ENCODE results near the gene TFG. TPM values are rescaled to one million over a fixed set of nuclear protein-coding genes. Genes with fewer than 3 reads are reported as not detected.

Gene TFG
- total RNA-seq, 1 donor from 2014 or later, result 73.0 TPM

DNA sequence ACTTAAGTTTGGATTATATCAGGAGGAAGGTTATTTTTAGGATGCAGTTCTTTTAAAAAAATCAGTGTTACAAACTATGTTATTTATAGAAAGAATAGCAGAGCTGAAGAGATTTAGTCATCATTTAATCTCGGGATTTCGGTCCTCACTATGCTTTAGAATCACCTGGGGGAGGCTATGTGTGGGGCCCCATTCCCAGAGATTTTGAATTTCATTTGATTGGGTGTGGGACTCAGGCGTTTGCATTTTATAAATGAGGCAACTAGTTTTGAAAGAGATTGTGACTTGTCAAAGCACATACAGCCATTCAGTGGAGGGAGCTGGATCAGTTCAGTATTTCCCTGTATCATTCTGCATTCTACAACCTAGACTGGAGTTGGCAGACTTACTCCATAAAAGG, 36.8 kb downstream of the TFG start:
- Mint-ChIP-seq H3K36me3 (ENCODE audit: low read depth) (peaks cover 39% of the 10 kb centered on the region), H3K4me1 (ENCODE audit: low read depth) (no peaks in the 10 kb centered on the region), H3K27ac (no peak overlapping the region), H3K27me3 (ENCODE audit: insufficient read depth) (no peaks in the 10 kb centered on the region), H3K9me3 (no peaks in the 10 kb centered on the region), H3K4me3 (no peak overlapping the region)
- intact Hi-C loops (cut with micrococcal nuclease), result no loop called here
- DNase-seq (ENCODE audit: low spot score), result no peak

DNA sequence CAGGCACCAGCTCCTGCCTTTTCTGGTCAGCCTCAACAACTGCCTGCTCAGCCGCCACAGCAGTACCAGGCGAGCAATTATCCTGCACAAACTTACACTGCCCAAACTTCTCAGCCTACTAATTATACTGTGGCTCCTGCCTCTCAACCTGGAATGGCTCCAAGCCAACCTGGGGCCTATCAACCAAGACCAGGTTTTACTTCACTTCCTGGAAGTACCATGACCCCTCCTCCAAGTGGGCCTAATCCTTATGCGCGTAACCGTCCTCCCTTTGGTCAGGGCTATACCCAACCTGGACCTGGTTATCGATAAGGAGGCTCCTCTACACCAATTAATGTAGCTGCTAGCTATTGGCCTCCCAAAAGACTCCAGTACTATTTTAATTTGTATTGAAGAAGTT, 38.9 kb downstream of the TFG start:
- intact Hi-C loops (cut with micrococcal nuclease), result no loop called here
- no peak for DNase-seq (ENCODE audit: low spot score)
- no peaks in the 10 kb centered on the region for H3K4me1 Mint-ChIP-seq (ENCODE audit: low read depth)
- H3K9me3 Mint-ChIP-seq, result no peaks in the 10 kb centered on the region
- H3K27ac Mint-ChIP-seq, result no peak overlapping the region
- no peaks in the 10 kb centered on the region for H3K27me3 Mint-ChIP-seq (ENCODE audit: insufficient read depth)
- H3K36me3 Mint-ChIP-seq (ENCODE audit: low read depth), result peaks cover 39% of the 10 kb centered on the region
- H3K4me3 Mint-ChIP-seq, result no peak overlapping the region

DNA sequence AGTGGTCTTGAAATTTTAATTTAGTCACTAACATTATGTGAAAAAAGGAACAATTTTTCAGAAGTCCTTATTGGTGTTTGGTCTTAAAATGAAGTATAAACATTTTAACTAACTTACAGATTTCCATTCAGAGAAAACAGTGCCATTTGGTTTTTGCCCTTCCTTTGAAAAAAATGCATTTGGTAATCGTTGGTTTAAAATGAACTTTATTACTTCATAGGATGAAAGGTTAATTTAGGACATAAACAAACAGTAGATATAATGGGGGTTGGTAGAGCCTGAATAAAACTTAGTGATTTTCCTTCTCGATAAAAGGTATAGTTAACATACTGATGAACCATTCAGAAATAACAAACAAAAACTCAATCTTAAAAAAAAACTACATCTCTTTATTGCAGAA, 39.7 kb downstream of the TFG start:
- Mint-ChIP-seq H3K36me3 (ENCODE audit: low read depth) (peaks cover 40% of the 10 kb centered on the region), H3K9me3 (no peaks in the 10 kb centered on the region), H3K27ac (no peak overlapping the region), H3K4me1 (ENCODE audit: low read depth) (no peaks in the 10 kb centered on the region), H3K27me3 (ENCODE audit: insufficient read depth) (no peaks in the 10 kb centered on the region), H3K4me3 (no peak overlapping the region)
- intact Hi-C loops (cut with micrococcal nuclease), result no loop called here
- DNase-seq (ENCODE audit: low spot score), result no peak

DNA sequence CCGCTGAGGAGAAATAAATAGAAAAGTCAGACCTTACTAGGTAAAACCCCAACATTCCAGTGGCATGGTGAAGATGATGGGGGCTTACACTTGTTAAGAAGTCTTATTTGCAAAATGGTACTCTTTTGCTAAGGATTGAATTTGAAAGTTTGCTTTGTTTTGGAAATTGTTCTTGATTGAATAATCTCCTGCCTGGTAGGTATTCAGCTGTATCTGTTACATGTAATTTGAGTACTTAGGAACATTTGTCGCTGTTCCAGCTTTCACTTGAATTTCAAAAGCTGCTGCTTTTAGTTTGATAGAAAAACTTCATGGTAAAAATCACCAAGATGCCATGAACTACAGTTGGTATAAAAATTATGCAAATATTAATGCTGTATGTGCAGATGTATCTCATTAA, 44.6 kb downstream of the TFG start:
- no peaks in the 10 kb centered on the region for H3K27me3 Mint-ChIP-seq (ENCODE audit: insufficient read depth)
- no peak overlapping the region for H3K4me3 Mint-ChIP-seq
- DNase-seq (ENCODE audit: low spot score), result no peak
- H3K27ac Mint-ChIP-seq, result no peak overlapping the region
- H3K36me3 Mint-ChIP-seq (ENCODE audit: low read depth), result peaks cover 22% of the 10 kb centered on the region
- H3K4me1 Mint-ChIP-seq (ENCODE audit: low read depth), result no peaks in the 10 kb centered on the region
- intact Hi-C loops (cut with micrococcal nuclease), result no loop called here
- H3K9me3 Mint-ChIP-seq, result no peaks in the 10 kb centered on the region

DNA sequence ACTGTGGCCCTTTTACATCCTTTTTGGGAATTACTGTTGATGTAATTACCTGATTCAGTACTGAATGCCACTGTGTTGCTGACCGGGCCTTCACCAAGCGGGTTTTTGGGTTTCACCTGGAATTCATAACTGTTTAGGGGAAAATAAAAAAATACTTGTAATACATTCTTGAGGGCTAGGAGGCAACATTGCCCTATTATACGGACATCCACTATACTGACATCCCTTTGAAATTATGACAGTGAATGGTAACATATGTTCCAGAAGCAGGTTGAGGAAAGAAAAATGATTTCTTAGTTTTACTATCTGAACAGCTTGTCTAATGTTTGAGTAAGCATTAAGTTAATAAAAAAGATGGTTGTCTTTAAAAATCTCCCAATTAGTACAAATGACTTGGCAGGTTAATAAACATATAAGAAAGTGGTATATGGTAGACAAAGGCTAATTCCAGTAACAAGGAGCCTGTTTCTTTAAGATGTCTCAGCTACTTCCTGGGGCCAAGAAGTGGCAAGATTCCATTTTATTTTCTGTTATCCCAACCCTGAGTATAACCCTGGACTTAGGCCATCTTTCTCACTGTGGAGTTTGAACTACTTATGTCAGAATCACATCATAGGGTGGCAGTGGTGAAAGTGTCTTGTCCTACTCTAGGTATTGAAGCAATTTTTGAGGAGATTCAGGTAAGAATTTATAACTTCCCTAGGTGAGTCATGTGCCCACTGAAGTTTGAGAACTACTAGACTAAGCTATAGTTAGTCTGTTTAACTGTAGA, 45.5 kb downstream of the TFG start:
- H3K27me3 Mint-ChIP-seq (ENCODE audit: insufficient read depth), result no peaks in the 10 kb centered on the region
- H3K4me3 Mint-ChIP-seq, result no peak overlapping the region
- H3K27ac Mint-ChIP-seq, result no peak overlapping the region
- H3K9me3 Mint-ChIP-seq, result no peaks in the 10 kb centered on the region
- peaks cover 1% of the 10 kb centered on the region for H3K4me1 Mint-ChIP-seq (ENCODE audit: low read depth)
- H3K36me3 Mint-ChIP-seq (ENCODE audit: low read depth), result peaks cover 19% of the 10 kb centered on the region
- intact Hi-C loops (cut with micrococcal nuclease), result no loop called here
- no peak for DNase-seq (ENCODE audit: low spot score)

DNA sequence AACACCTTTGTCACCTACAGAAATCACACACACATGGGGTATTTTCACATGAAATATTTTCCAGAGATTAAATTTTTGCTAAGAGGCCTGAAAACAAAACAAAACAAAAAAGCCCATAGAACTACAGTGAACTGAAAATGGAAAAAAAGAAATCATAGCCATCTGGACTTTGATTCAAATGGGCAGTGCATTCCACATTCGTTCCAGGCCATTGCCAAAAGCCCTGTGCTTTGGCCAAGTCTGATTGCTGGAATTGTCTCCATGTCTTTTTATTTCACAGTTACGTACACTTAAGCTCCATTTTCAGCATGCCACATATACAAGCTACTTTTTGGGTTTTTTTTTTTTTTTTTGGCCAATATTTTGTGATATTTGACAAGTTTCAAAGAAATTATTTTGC, 47.1 kb downstream of the TFG start:
- no peaks in the 10 kb centered on the region for H3K9me3 Mint-ChIP-seq
- H3K36me3 Mint-ChIP-seq (ENCODE audit: low read depth), result peaks cover 14% of the 10 kb centered on the region
- no peak for DNase-seq (ENCODE audit: low spot score)
- no peaks in the 10 kb centered on the region for H3K27me3 Mint-ChIP-seq (ENCODE audit: insufficient read depth)
- H3K27ac Mint-ChIP-seq, result no peak overlapping the region
- intact Hi-C loops (cut with micrococcal nuclease), result no loop called here
- H3K4me1 Mint-ChIP-seq (ENCODE audit: low read depth), result peaks cover 8% of the 10 kb centered on the region
- no peak overlapping the region for H3K4me3 Mint-ChIP-seq

DNA sequence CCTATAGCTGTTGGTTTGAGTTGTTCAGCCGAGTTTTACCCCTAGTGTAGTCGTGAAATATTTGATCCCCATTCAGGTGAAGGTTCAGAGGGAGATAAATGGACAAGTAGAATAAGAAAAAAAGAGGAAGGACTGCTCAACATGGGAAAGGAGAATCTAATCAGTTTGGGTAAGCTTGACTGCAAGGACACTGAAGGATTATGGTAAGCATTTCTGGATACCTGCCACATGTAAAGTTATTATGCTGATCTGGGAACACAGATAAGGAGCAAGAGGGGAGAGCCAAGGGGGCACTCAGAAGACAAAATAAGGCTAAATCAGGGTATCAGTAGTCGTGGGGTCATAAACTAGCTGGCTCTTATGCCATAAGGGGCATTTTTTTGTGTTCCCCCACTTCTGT, 49.9 kb downstream of the TFG start:
- no peak overlapping the region for H3K4me3 Mint-ChIP-seq
- no peak overlapping the region for H3K27ac Mint-ChIP-seq
- DNase-seq (ENCODE audit: low spot score), result no peak
- intact Hi-C loops (cut with micrococcal nuclease), result no loop called here
- peaks cover 8% of the 10 kb centered on the region for H3K4me1 Mint-ChIP-seq (ENCODE audit: low read depth)
- no peaks in the 10 kb centered on the region for H3K27me3 Mint-ChIP-seq (ENCODE audit: insufficient read depth)
- H3K36me3 Mint-ChIP-seq (ENCODE audit: low read depth), result peaks cover 2% of the 10 kb centered on the region
- H3K9me3 Mint-ChIP-seq, result no peaks in the 10 kb centered on the region

DNA sequence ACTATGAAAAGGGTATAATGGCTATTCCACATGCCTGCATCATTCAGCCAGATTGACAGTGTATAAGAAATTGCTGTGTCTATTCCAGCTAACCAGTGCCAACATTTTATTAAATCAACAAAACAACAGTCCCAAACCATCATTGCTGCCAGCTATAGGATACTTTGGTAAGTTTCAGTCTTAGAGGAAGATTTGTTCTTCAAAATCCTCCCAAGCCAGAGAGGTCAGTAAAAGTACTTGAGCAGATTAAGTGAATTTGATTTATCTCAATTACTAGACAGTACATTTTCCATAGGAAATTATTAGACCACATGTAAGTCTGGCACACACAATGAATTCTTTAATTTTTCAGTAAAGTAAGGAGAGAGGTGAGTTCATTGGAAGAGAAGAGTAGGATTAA, 50.7 kb downstream of the TFG start:
- Mint-ChIP-seq H3K9me3 (no peaks in the 10 kb centered on the region), H3K27ac (no peak overlapping the region), H3K4me1 (ENCODE audit: low read depth) (peaks cover 8% of the 10 kb centered on the region), H3K36me3 (ENCODE audit: low read depth) (peaks cover 2% of the 10 kb centered on the region), H3K27me3 (ENCODE audit: insufficient read depth) (no peaks in the 10 kb centered on the region), H3K4me3 (no peak overlapping the region)
- no peak for DNase-seq (ENCODE audit: low spot score)
- intact Hi-C loops (cut with micrococcal nuclease), result no loop called here

DNA sequence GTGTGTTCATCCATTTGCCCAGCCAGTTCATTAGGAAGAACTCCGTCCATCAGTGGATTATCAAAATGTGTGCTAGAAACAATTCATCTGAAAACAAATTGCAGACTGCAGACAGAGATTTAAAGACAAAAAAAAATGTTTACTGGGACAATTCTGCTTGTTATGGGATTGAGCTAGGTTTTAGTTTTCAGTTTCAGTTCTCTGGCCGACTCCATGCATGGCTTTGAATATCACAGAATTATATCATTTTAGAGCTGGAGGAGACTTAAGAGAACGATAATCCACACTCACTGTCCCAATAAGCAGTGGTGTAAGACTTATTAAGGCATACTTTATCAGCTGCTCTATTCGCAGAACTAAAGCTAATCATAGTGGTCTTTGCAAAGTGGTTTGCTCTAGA, 51.1 kb downstream of the TFG start:
- no peak overlapping the region for H3K4me3 Mint-ChIP-seq
- no peak overlapping the region for H3K27ac Mint-ChIP-seq
- no peaks in the 10 kb centered on the region for H3K27me3 Mint-ChIP-seq (ENCODE audit: insufficient read depth)
- intact Hi-C loops (cut with micrococcal nuclease), result no loop called here
- no peaks in the 10 kb centered on the region for H3K9me3 Mint-ChIP-seq
- peaks cover 10% of the 10 kb centered on the region for H3K4me1 Mint-ChIP-seq (ENCODE audit: low read depth)
- H3K36me3 Mint-ChIP-seq (ENCODE audit: low read depth), result no peaks in the 10 kb centered on the region
- DNase-seq (ENCODE audit: low spot score), result no peak

DNA sequence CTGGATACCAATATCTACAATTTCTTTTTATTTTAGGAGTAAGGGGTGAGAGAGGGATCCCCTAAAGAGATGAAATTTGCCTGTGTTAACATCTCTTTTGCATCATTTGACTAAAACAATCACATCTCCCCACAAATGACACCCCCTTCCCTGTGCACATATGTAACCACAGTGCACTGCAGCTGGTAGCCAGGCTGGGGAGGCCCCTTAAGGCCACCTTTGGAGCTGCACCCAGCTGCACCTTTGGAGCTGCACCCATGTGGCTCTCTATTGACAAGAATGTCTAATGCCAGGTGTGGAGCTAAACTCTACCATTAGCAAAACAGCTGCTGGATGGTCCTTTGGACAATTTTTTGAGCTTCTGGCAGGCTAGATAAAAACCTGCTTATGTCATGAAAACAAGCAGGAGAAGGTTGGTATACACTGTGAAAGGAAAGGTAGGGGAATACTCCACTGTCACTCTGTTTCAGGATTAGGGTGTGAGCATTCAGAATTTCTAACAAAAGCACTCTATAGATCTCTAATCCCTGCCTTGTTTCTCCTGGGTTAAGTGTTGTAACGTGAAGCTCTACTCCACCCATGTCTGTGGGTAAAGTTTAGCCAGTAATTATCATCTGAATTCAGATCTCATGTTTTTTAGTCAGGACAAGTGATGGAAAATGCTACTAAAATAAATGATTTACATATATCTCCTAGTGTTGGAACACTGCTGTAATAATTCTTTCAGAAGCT, 52.1 kb downstream of the TFG start:
- Mint-ChIP-seq H3K36me3 (ENCODE audit: low read depth) (no peaks in the 10 kb centered on the region), H3K9me3 (no peaks in the 10 kb centered on the region), H3K27ac (no peak overlapping the region)

DNA sequence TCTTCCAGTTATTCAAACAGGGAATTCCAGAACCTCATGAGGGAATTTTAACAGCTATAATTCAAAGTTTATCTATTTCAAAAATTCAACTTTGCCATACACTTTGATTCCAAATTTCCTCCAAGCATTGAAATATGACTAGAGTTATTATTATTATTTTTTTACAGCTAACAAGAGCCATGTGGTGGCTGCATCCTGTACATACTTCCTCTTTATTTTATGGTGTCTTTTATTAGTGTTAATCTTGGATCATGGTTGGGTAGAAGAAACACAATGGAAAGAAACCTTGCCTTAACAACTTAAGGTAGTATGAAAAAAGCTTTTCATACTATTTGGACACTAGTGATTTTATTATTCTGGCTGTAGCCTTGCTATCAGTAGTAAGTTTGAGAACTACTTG, 52.7 kb downstream of the TFG start:
- intact Hi-C loops (cut with micrococcal nuclease), result no loop called here
- peaks cover 18% of the 10 kb centered on the region for H3K4me1 Mint-ChIP-seq (ENCODE audit: low read depth)

More for the DNA sequence above, 52.1 kb downstream of the TFG start:
- H3K27me3 Mint-ChIP-seq (ENCODE audit: insufficient read depth), result no peaks in the 10 kb centered on the region
- intact Hi-C loops (cut with micrococcal nuclease), result no loop called here
- no peak overlapping the region for H3K4me3 Mint-ChIP-seq
- no peak for DNase-seq (ENCODE audit: low spot score)
- H3K4me1 Mint-ChIP-seq (ENCODE audit: low read depth), result peaks cover 18% of the 10 kb centered on the region

DNA sequence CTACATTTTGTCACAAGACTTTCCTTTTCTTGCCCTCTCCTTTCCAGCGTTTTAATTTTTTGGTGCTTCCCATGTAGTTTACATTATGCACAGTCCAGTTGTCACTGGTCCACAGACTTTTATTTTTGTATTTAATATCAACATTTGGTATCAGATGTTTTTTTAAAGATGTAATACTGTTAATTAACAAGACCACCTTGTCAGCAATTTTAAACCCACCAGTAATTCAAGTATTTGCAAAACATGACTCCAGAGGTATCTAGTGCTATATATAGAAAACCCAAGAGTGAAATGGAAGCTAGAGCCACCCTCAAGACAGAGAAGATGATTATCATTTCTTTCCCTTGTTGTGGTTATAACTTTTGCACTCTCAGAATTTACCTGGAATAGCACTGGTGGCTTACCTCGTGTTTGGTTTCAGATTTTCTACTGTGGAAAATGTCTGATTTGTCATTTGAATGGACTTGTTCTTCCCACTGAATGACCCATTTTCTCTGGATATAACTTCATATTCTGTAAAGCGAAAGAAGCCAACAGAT, 56.2 kb downstream of the TFG start:
- Mint-ChIP-seq H3K4me1 (ENCODE audit: low read depth) (peaks cover 9% of the 10 kb centered on the region), H3K27ac (no peak overlapping the region), H3K36me3 (ENCODE audit: low read depth) (no peaks in the 10 kb centered on the region), H3K4me3 (no peak overlapping the region), H3K27me3 (ENCODE audit: insufficient read depth) (peaks cover 5% of the 10 kb centered on the region), H3K9me3 (no peaks in the 10 kb centered on the region)
- intact Hi-C loops (cut with micrococcal nuclease), result loop anchor here (1.0 kb wide), 1 partner anchor 56 kb away; the partner anchor contains the start of gene TFG
- no peak for DNase-seq (ENCODE audit: low spot score)

More for the DNA sequence above, 52.7 kb downstream of the TFG start:
- no peak overlapping the region for H3K4me3 Mint-ChIP-seq
- no peaks in the 10 kb centered on the region for H3K9me3 Mint-ChIP-seq
- DNase-seq (ENCODE audit: low spot score), result no peak
- H3K36me3 Mint-ChIP-seq (ENCODE audit: low read depth), result no peaks in the 10 kb centered on the region
- H3K27me3 Mint-ChIP-seq (ENCODE audit: insufficient read depth), result peaks cover 4% of the 10 kb centered on the region
- no peak overlapping the region for H3K27ac Mint-ChIP-seq

DNA sequence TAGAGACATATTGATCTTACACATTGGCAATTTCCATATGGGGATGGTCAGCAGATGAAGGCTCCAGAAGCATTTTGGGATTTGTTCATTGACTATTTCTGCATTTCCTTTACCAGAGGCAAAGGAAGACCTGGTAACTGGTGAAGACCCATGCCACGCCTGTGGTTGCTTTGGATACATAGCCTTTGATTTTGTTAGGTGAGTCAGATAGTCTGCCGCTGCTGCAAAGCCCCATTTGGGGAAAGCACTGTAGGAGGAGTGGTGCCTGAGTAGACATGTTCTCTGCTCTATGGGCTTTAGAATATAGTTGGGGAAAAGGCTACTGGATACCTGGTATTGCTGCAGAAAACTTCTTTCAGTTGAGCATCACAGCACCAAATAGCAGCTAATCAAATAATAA, 56.8 kb downstream of the TFG start:
- DNase-seq (ENCODE audit: low spot score), result no peak
- Mint-ChIP-seq H3K27me3 (ENCODE audit: insufficient read depth) (peaks cover 5% of the 10 kb centered on the region), H3K9me3 (no peaks in the 10 kb centered on the region), H3K4me1 (ENCODE audit: low read depth) (peaks cover 9% of the 10 kb centered on the region), H3K4me3 (no peak overlapping the region), H3K27ac (no peak overlapping the region), H3K36me3 (ENCODE audit: low read depth) (no peaks in the 10 kb centered on the region)
- intact Hi-C loops (cut with micrococcal nuclease), result no loop called here
